ENCODE data around the gene FERMT3.

DNA sequence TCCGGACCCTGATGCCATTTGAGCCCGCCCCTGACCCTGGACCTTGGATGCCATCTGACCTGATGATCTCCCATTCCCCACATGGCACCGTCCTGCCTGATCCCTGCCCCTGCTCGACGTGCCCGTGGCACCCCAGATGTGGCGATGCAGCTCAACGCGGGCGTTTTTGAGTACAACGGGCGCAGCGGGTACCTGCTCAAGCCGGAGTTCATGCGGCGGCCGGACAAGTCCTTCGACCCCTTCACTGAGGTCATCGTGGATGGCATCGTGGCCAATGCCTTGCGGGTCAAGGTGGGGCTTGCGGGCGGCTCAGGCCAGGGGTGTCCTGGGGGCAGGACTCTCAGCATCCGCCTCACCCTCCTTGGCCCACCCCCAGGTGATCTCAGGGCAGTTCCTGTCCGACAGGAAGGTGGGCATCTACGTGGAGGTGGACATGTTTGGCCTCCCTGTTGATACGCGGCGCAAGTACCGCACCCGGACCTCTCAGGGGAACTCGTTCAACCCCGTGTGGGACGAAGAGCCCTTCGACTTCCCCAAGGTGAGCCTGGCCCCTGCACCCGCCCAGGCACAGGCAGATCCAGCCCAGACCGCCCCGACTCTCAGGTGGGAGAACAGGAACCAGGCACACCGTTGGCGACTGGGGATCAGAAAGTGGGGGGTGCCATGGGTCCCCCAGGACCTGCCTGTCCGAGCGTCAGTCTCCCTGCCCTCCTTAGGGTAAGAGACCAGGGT is 55.9 kb downstream of the FERMT3 start:
- TF ChIP-seq CTCF (IDR thresholded peaks at IDR 0.05) (no peak), POLR2A (IDR thresholded peaks at IDR 0.05) (no peak)
